Body of pancreas (tissue), 4 donors: ENCODE data around the gene NKD1. TPM values are rescaled to one million over a fixed set of nuclear protein-coding genes. Genes with fewer than 3 reads are reported as not detected.

Experiments
- ATAC-seq: fragments of 150-250 bp; one replicate; pipeline ENCODE4 v1.9.1; 2016
- DNase-seq, 4 donors: peaks; one replicate each; pipeline ENCODE4 v3.0.0-alpha.2; 2019
- H3K27ac ChIP-seq, 4 donors: fragments of 200-600 bp; sonication (generic); 1 replicate in 3 of 4; 2 replicates in 1 of 4; pipeline versions ENCODE4 v1.5.1 to v1.6.1; 2016 to 2019; ENCODE audit warnings: mild to moderate bottlenecking in 1 of 4, mixed read lengths in 1 of 4, moderate library complexity in 1 of 4
- H3K27me3 ChIP-seq, 2 donors: fragments of 200-600 bp; sonication (generic); one replicate each; pipeline ENCODE4 v1.6.0; 2016; ENCODE audit warnings: mild to moderate bottlenecking in 1 of 2
- H3K36me3 ChIP-seq, 2 donors: fragments of 200-600 bp; sonication (generic); replicated peaks in 1 of 2; 2 replicates each; pipeline ENCODE4 v1.5.1; 2016; ENCODE audit warnings: low read depth in 2 of 2; ENCODE audit not compliant: insufficient read depth in 1 of 2
- H3K4me1 ChIP-seq: fragments of 200-600 bp; sonication (generic); one replicate; pipeline ENCODE4 v1.6.0; 2016
- H3K4me3 ChIP-seq, 2 donors: fragments of 200-600 bp; sonication (generic); 1 replicate in 1 of 2; 2 replicates in 1 of 2; pipeline ENCODE4 v1.5.1; 2016 to 2019
- H3K9me3 ChIP-seq, 3 donors: fragments of 200-600 bp; sonication (generic); 1 replicate in 2 of 3; 2 replicates in 1 of 3; pipeline ENCODE4 v1.5.1; 2016
- CTCF ChIP-seq, 7 experiments: fragments of 450-650 bp in 4 of 7; fragments of 200-600 bp in 3 of 7; sonication (generic) in 3 of 7; IDR thresholded peaks; one replicate each; pipeline ENCODE4 v1.5.1; 2016 to 2019; ENCODE audit warnings: antibody characterized with exemption in 7 of 7
- POLR2A ChIP-seq, 3 donors: fragments of 450-650 bp; IDR thresholded peaks; one replicate each; pipeline ENCODE4 v1.6.1; 2016; ENCODE audit warnings: antibody characterized with exemption in 3 of 3, mild to moderate bottlenecking in 2 of 3
- WGBS, 2 donors: methylation state at CpG; one replicate each; pipeline ENCODE4 v1.1.5; 2017; 5-methylcytosine and 5-hydroxymethylcytosine counted together
- intact Hi-C: fragments of 100-400 bp; cut with DNase I; formaldehyde crosslinking; loops from one replicate; pipeline ENCODE4 v1.15.1; 2023
- total RNA-seq, 2 donors: library from RNA; depleted of rRNA; stranded (reverse); fragments of >200 nt; gene quantifications; one replicate each; pipeline ENCODE4 v1.1.0, GENCODE V29; 2016

NKD1 gene
- total RNA-seq, 2 donors from 2014 or later: 2.0 to 4.9 TPM

GRCh38 chr16:50607970-50608557, 59.9 kb downstream of the NKD1 start:
- H3K36me3 ChIP-seq: no peaks in the 10 kb centered on the region
- WGBS, 2 donors: 90% methylated on average over 9 to 14 of the region's 14 CpGs
- intact Hi-C loops: no loop called here
- no peak overlapping the region for H3K27ac ChIP-seq
- H3K27me3 ChIP-seq: no peaks in the 10 kb centered on the region
- no peaks in the 10 kb centered on the region for H3K9me3 ChIP-seq
- ATAC-seq: no peak
- no peak for TF ChIP-seq POLR2A (IDR thresholded peaks at IDR 0.05)
- TF ChIP-seq CTCF (IDR thresholded peaks at IDR 0.05): no peak
- no peak overlapping the region for H3K4me3 ChIP-seq
- peaks cover 4% of the 10 kb centered on the region for H3K4me1 ChIP-seq
- no peak for DNase-seq

GRCh38 chr16:50609049-50609448, 60.9 kb downstream of the NKD1 start:
- intact Hi-C loops: no loop called here
- no peaks in the 10 kb centered on the region for H3K27me3 ChIP-seq
- ATAC-seq (no peak), DNase-seq (no peak)
- H3K36me3 ChIP-seq: no peaks in the 10 kb centered on the region
- H3K9me3 ChIP-seq: no peaks in the 10 kb centered on the region
- no peak overlapping the region for H3K27ac ChIP-seq
- H3K4me3 ChIP-seq: no peak overlapping the region
- 89 to 91% methylated on average over 7 of the region's 7 CpGs for WGBS, 2 donors
- peaks cover 4% of the 10 kb centered on the region for H3K4me1 ChIP-seq
- no peak for TF ChIP-seq POLR2A (IDR thresholded peaks at IDR 0.05)

GRCh38 chr16:50609471-50609870, 61.3 kb downstream of the NKD1 start:
- Histone ChIP-seq H3K9me3 (no peaks in the 10 kb centered on the region), H3K4me1 (peaks cover 3% of the 10 kb centered on the region), H3K4me3 (no peak overlapping the region), H3K27ac (no peak overlapping the region), H3K27me3 (no peaks in the 10 kb centered on the region), H3K36me3 (no peaks in the 10 kb centered on the region)
- ATAC-seq (no peak), DNase-seq (peak in 1 of 4 donors; percentile 21)
- no peak for TF ChIP-seq POLR2A (IDR thresholded peaks at IDR 0.05)
- TF ChIP-seq CTCF (IDR thresholded peaks at IDR 0.05): no peak
- WGBS, 2 donors: 81 to 92% methylated on average over 5 of the region's 5 CpGs
- intact Hi-C loops: no loop called here

GRCh38 chr16:50610331-50611262, 62.4 kb downstream of the NKD1 start:
- Histone ChIP-seq H3K9me3 (no peaks in the 10 kb centered on the region), H3K27me3 (no peaks in the 10 kb centered on the region), H3K27ac (no peak overlapping the region), H3K4me3 (no peak overlapping the region), H3K4me1 (no peaks in the 10 kb centered on the region), H3K36me3 (no peaks in the 10 kb centered on the region)
- no peak for ATAC-seq
- WGBS, 2 donors: 82 to 92% methylated on average over 17 to 21 of the region's 21 CpGs
- TF ChIP-seq POLR2A (IDR thresholded peaks at IDR 0.05): no peak
- TF ChIP-seq CTCF (IDR thresholded peaks at IDR 0.05): no peak
- no peak for DNase-seq
- intact Hi-C loops: no loop called here

- no peaks in the 10 kb centered on the region for H3K36me3 ChIP-seq
- TF ChIP-seq CTCF (IDR thresholded peaks at IDR 0.05) (no peak), POLR2A (IDR thresholded peaks at IDR 0.05) (no peak)
- peaks cover 6% of the 10 kb centered on the region for H3K4me1 ChIP-seq
- H3K9me3 ChIP-seq: no peaks in the 10 kb centered on the region
- ATAC-seq (no peak), DNase-seq (peak in 1 of 4 donors; percentile 23)
- 81 to 85% methylated on average over 6 to 9 of the region's 9 CpGs for WGBS, 2 donors
- H3K27ac ChIP-seq: no peak overlapping the region
- H3K27me3 ChIP-seq: no peaks in the 10 kb centered on the region
- H3K4me3 ChIP-seq: no peak overlapping the region
- intact Hi-C loops: no loop called here
Measured at GRCh38 chr16:50611332-50611934, 63.2 kb downstream of the NKD1 start.
